HG03460 (cell line): ENCODE results near the gene RTP1.
A peak's percentile ranks its signal among the peaks of the same experiment; 100 is the strongest.
"Not testable (repeated sequence)": the region's sequence is repeated elsewhere in the genome, so short reads cannot be mapped to it uniquely, and the experiment has no call there.

Source experiments
- ATAC-seq: cut with Tn5 transposase; IDR thresholded peaks from one replicate; pipeline ENCODE4 v1.9.1; 2021; ENCODE audit not compliant: unreplicated experiment

The RTP1 gene

GRCh38 chr3:187196573-187197334 is 532 bp upstream of the RTP1 start:
- ATAC-seq, result no peak

- no peak for ATAC-seq
Observed at GRCh38 chr3:187198490-187198889, 1.2 kb downstream of the RTP1 start.

DNA sequence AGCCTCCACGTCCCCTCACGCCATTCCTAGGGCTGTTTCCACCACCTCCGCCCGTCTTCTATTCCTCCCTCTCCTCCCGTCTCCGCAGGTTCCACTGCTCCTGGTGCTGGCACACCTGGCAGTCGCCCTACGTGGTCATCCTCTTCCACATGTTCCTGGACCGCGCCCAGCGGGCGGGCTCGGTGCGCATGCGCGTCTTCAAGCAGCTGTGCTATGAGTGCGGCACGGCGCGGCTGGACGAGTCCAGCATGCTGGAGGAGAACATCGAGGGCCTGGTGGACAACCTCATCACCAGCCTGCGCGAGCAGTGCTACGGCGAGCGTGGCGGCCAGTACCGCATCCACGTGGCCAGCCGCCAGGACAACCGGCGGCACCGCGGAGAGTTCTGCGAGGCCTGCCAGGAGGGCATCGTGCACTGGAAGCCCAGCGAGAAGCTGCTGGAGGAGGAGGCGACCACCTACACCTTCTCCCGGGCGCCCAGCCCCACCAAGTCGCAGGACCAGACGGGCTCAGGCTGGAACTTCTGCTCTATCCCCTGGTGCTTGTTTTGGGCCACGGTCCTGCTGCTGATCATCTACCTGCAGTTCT is 2.3 kb downstream of the RTP1 start:
- ATAC-seq, result not testable (repeated sequence)

DNA sequence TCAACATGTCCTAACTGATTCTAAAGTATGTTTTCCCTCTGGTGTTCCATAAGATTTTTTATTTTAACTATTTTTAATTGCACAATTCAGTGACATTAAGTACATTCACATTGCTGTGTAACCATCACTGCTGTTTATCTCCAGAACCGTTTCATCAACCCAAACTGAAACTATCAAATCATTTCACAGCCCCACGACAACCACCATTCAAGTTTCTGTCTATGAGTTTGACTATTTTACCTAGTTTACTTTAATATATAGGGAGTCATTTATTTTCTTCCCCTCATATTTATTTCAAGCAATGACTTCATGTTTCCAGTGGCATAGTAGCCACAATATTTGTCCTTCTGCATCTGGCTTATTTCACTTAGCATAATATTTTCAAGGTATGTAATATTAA is 8.4 kb downstream of the RTP1 start:
- no peak for ATAC-seq

- no peak for ATAC-seq
Observed at GRCh38 chr3:187207062-187207461, 9.8 kb downstream of the RTP1 start.

DNA sequence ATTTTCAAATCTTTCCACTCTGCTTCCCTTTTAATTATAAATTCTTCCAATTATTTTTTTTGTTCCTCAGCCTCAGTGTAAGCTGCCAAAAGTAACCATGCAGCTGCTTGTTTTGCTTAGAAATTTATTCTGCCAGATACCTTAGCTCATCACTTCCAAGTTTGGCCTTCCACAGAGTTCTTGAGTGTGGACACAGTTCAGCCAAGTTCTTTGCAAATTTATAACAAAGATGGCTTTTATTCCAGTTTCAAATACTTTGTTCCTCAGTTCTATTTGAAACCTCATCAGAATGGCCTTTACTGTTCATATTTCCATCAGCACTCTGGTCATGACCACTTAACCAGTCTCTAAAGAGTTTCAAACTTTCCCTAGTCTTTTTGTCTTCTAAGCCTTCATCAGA is 10.3 kb downstream of the RTP1 start:
- no peak for ATAC-seq

GRCh38 chr3:187208159-187208558 is 10.9 kb downstream of the RTP1 start:
- no peak for ATAC-seq

- no peak for ATAC-seq
Observed at GRCh38 chr3:187209491-187209890, 12.2 kb downstream of the RTP1 start.

- ATAC-seq, result no peak
Observed at GRCh38 chr3:187210091-187210490, 12.8 kb downstream of the RTP1 start.

DNA sequence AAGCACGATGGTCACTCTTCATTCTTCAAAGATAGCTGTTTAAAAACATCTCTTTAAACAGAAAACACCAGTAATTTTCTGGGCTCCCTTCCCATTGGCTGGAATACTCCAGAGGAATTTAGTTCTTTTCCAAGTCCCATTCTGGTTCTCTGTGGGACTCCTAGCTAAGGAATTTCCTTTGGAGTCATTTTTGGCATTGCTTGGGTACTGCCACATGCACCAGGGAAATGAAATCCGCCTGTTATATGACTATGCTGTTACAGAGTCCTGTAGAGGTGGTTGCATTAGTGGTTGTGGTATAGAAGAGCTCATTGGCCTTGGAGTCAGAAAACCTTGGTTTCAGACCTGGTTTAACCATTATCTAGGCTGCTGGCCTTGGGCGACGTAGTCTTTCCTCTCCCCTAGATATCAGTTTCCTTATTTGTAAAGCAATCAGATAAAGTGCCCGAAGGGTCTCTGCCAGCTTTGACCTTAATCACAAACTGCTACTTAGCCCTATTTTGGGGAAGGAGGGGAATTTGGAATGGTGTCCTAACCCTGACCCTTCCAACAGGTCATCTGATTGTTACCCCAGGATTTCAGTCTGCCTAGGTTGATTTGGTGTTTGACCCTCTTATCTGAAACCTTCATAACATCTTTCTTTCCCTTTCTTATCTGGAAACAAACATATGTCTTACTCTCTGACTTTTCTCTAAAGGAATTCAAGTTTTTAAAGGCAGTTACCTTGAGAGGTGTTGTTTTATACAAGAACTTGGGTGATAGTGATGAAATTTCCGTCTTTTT is 13.4 kb downstream of the RTP1 start:
- ATAC-seq, result peak; percentile 99

GRCh38 chr3:187211532-187212195 is 14.4 kb downstream of the RTP1 start:
- ATAC-seq, result no peak

- no peak for ATAC-seq
Observed at GRCh38 chr3:187212196-187212545, 14.9 kb downstream of the RTP1 start.

DNA sequence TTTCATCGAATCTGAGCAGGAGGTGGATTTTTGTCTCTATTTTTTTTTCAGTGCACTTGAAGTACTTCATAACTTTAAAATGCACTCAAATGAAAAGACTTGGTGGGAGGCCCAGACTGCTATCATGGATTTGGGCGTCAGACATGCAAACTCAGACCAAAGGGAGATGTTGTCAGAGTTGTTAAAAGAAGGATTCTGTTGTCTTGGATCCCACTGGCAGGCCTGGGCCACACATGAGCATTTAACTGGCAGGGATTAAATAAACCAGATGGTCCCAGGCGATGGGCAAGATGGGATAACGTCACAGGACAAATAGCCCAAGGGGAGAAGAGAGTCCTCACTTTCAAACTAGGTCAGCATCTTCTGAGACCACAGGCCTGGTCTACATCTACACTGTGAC is 15.4 kb downstream of the RTP1 start:
- ATAC-seq, result no peak

DNA sequence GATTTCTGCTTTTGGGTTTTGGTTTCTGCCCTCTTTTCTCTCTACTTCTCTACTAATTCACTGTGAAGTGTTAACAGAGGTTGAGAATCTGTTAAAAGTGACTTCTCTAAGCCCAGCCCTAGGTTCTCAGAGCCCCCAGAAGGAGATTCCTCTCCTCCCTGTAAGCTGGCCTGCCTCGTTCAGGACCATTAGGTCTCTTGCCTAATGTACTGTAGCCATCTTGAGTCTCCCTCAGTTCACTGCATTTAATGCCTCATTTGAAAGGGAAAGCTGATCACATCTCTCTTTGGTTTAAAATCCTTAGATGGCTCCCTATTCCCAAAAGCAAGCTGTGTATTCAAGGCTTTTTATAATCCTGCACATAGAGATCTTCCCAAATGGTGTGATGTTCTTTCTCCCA is 16.3 kb downstream of the RTP1 start:
- no peak for ATAC-seq

DNA sequence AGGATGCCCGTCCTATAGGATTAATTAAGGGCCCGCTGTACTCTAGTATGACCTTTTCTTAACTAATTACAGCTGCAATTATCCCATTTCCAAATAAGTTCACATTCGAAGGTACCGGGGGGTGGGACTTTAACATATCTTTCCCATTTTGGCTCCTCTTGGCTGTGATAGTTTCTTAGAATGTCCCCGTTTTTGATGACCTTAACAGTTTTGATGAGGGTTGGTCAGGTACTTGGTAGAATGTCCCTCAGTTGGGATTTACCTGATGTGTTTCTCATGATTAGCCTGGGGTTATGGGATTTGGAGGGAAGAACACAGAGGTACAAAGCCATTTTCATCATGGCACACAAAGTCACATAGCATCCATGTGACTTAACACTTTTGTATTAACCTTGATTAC is 18.2 kb downstream of the RTP1 start:
- ATAC-seq, result no peak

GRCh38 chr3:187222801-187223200 is 25.5 kb downstream of the RTP1 start:
- ATAC-seq, result no peak

GRCh38 chr3:187223799-187224198 is 26.5 kb downstream of the RTP1 start:
- ATAC-seq, result no peak

- ATAC-seq, result no peak
Observed at GRCh38 chr3:187227658-187228258, 30.5 kb downstream of the RTP1 start.

- no peak for ATAC-seq
Observed at GRCh38 chr3:187228740-187229139, 31.5 kb downstream of the RTP1 start.

DNA sequence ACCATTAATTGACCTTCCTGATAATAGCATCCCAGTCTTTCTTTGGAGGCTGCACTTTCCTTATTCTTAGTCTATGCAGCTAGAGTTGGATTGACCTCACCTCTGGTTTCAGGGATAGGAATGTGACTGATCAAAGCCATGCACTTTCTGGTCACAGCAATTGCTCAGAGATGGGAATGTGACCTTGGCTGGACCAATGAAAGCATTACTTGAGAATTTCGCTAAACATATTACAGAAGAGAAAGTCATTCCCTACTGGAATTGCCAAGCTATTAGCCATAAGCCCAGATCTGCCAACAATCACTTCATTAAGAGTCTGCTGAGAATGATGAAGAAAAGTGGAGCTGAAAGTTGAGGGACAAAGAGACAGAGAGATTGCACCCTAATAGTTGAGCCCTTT is 32.7 kb downstream of the RTP1 start:
- no peak for ATAC-seq

DNA sequence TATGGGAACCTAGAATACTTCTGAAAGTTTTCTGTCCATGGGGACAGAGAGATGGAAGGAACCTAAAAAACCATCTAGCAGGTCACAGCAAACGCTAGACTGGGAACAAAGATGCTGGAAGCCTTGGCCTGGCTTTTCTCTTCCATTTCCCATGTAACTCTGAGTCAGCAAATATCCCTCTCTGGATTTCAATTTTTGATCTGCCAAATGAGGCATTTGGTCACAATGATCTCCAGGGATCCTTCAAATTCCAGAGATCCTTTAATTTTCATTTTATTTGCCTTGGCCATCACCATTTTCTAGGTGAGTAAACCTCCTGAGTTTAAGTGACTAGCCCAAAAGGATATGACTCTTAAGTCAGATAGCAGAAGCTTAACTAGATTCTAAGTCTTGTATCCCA is 39.7 kb downstream of the RTP1 start:
- no peak for ATAC-seq
